Loucy (cell line): ENCODE data around the gene ILK.

ENCODE experiments used
- EZH2phosphoT487 ChIP-seq: fragments of 200-600 bp; IDR thresholded peaks from 2 replicates; pipeline ENCODE4 v1.6.1; 2018; ENCODE audit warnings: antibody characterized with exemption, mild to moderate bottlenecking, moderate library complexity, borderline replicate concordance
- TF ChIP-seq, protein P1 (sequence below): fragments of 200-600 bp; sonication (generic); conservative IDR thresholded peaks from 2 replicates; pipeline ENCODE4 v1.5.1; 2014; ENCODE audit warnings: mild to moderate bottlenecking, antibody characterized with exemption, low read length

DNA sequence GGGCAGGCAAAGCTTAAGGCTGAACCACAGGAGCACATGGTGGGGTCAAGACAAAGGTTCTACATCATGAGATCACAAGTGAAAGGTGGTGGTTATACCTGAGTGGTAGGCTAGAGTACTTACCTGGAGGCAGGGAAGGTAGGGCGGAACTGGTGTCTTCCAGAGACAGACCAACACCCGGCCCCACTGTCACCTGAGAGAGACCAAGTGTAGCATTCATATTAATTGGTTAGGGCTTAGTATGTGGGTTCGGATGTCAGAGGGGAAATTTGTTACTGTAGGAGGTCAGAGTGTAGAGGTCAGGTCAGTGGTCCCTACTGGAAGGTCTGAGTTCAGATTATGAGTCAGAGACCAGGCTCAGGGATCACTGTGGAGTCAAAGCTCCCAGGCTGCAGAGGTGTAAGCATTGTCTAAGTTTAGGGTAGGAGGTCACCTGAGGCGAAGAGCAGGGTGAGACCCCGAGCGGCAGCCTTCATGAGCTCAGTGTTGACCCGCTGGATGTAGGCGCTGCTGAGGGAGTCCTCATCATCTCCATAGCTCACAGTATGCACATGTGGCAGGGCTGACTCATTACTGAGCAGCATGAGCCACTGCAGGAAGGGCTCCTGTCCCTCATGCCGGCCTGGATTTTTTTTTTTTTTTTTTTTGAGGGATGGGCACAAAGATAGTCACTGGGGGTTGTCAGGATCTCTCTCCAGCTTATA, 12.5 kb downstream of the ILK start:
- TF ChIP-seq, protein P1, sequence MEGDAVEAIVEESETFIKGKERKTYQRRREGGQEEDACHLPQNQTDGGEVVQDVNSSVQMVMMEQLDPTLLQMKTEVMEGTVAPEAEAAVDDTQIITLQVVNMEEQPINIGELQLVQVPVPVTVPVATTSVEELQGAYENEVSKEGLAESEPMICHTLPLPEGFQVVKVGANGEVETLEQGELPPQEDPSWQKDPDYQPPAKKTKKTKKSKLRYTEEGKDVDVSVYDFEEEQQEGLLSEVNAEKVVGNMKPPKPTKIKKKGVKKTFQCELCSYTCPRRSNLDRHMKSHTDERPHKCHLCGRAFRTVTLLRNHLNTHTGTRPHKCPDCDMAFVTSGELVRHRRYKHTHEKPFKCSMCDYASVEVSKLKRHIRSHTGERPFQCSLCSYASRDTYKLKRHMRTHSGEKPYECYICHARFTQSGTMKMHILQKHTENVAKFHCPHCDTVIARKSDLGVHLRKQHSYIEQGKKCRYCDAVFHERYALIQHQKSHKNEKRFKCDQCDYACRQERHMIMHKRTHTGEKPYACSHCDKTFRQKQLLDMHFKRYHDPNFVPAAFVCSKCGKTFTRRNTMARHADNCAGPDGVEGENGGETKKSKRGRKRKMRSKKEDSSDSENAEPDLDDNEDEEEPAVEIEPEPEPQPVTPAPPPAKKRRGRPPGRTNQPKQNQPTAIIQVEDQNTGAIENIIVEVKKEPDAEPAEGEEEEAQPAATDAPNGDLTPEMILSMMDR, result no peak
- TF ChIP-seq EZH2phosphoT487, result no peak
